ENCODE measurements around the gene MAG.

The MAG gene

GRCh38 chr19:35306473-35307246 is 14.7 kb downstream of the MAG start:
- Histone ChIP-seq H3K27ac (no peak overlapping the region), H3K4me3 (no peak overlapping the region), H3K36me3 (no peaks in the 10 kb centered on the region), H3K4me1 (peaks cover 0 to 4% (median 0%) of the 10 kb centered on the region in 4 donors), H3K27me3 (peaks cover 0 to 28% of the 10 kb centered on the region in 2 donors), H3K9me3 (no peaks in the 10 kb centered on the region)
- intact Hi-C loops (cut with DNase I; ENCODE audit: low total_unique reads), result no loop called here
- TF ChIP-seq CTCF (IDR thresholded peaks at IDR 0.05), result no peak
- no peak for DNase-seq

GRCh38 chr19:35307931-35308330 is 16.0 kb downstream of the MAG start:
- peaks cover 0 to 4% (median 0%) of the 10 kb centered on the region in 4 donors for H3K4me1 ChIP-seq
- H3K27me3 ChIP-seq, result peaks cover 0 to 31% of the 10 kb centered on the region in 2 donors
- no peak for DNase-seq

GRCh38 chr19:35308910-35309309 is 16.9 kb downstream of the MAG start:
- Histone ChIP-seq H3K36me3 (no peaks in the 10 kb centered on the region), H3K27ac (no peak overlapping the region), H3K9me3 (no peaks in the 10 kb centered on the region), H3K4me1 (peaks cover 0 to 4% (median 0%) of the 10 kb centered on the region in 4 donors), H3K4me3 (no peak overlapping the region), H3K27me3 (peaks cover 0 to 35% of the 10 kb centered on the region in 2 donors)
- no peak for TF ChIP-seq CTCF (IDR thresholded peaks at IDR 0.05)
- intact Hi-C loops (cut with DNase I; ENCODE audit: low total_unique reads), result no loop called here
- DNase-seq, result no peak

More at GRCh38 chr19:35307931-35308330, 16.0 kb downstream of the MAG start:
- intact Hi-C loops (cut with DNase I; ENCODE audit: low total_unique reads), result no loop called here
- no peak for TF ChIP-seq CTCF (IDR thresholded peaks at IDR 0.05)
- Histone ChIP-seq H3K36me3 (no peaks in the 10 kb centered on the region), H3K27ac (no peak overlapping the region), H3K4me3 (no peak overlapping the region), H3K9me3 (no peaks in the 10 kb centered on the region)

GRCh38 chr19:35309481-35310279 is 17.7 kb downstream of the MAG start:
- DNase-seq, result no peak
- intact Hi-C loops (cut with DNase I; ENCODE audit: low total_unique reads), result no loop called here

GRCh38 chr19:35310331-35310730 is 18.4 kb downstream of the MAG start:
- TF ChIP-seq CTCF (IDR thresholded peaks at IDR 0.05), result no peak
- Histone ChIP-seq H3K27ac (no peak overlapping the region), H3K36me3 (no peaks in the 10 kb centered on the region), H3K4me1 (peaks cover 0 to 4% (median 0%) of the 10 kb centered on the region in 4 donors), H3K9me3 (no peaks in the 10 kb centered on the region), H3K4me3 (no peak overlapping the region), H3K27me3 (peaks cover 0 to 29% of the 10 kb centered on the region in 2 donors)
- no peak for DNase-seq
- intact Hi-C loops (cut with DNase I; ENCODE audit: low total_unique reads), result no loop called here

More at GRCh38 chr19:35309481-35310279, 17.7 kb downstream of the MAG start:
- no peaks in the 10 kb centered on the region for H3K36me3 ChIP-seq
- H3K4me3 ChIP-seq, result no peak overlapping the region
- H3K27ac ChIP-seq, result no peak overlapping the region
- H3K9me3 ChIP-seq, result no peaks in the 10 kb centered on the region
- no peak for TF ChIP-seq CTCF (IDR thresholded peaks at IDR 0.05)
- peaks cover 0 to 4% (median 0%) of the 10 kb centered on the region in 4 donors for H3K4me1 ChIP-seq
- peaks cover 0 to 35% of the 10 kb centered on the region in 2 donors for H3K27me3 ChIP-seq
